ENCODE results near the gene DARS2.
"Not testable (repeated sequence)": the region's sequence is repeated elsewhere in the genome, so short reads cannot be mapped to it uniquely, and the experiment has no call there.

DARS2 gene, protein sequence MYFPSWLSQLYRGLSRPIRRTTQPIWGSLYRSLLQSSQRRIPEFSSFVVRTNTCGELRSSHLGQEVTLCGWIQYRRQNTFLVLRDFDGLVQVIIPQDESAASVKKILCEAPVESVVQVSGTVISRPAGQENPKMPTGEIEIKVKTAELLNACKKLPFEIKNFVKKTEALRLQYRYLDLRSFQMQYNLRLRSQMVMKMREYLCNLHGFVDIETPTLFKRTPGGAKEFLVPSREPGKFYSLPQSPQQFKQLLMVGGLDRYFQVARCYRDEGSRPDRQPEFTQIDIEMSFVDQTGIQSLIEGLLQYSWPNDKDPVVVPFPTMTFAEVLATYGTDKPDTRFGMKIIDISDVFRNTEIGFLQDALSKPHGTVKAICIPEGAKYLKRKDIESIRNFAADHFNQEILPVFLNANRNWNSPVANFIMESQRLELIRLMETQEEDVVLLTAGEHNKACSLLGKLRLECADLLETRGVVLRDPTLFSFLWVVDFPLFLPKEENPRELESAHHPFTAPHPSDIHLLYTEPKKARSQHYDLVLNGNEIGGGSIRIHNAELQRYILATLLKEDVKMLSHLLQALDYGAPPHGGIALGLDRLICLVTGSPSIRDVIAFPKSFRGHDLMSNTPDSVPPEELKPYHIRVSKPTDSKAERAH

DNA sequence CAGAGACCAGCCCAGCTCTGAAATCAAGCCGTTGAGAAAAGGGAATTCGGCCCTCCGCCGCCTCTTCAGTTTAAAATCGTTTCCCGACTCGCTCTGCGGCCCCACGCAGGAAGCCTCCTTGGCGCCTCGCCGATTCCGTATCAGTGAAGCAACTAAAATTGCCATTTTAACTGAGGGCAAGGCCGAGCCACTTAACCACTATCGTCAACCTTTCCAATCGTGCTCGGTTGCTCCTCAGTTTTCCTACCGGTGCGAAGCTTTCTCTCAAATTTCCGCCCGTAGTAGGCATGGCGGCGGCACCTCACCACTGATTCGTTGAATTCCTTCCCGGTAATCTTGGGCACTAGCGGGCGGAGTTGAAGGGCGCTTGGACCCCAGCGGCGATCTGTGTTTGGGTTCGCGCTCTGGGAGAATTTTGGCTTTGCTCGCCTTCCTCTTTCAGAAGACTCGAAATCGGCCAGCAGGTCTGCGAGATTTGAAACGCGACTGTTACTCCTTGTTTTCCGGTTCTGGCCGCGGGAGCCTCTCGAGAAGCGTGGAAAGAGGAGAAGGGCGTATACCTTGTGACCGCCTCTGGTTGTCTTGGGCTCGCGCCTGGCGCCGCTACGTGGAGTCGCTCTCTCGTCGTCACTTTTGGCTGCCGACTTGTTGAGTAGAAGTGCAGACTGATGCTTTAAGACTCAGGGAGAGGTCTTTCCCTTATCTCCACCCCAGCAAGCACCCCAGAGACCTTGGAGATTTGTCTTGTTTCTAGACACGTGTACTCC is at the start of gene DARS2, which contains the start of gene CENPL:
Gene DARS2, plus strand, starts transcription at position 359 of the 767 bp plus-strand sequence. CDS start 557 bp downstream, outside the sequence.
Gene CENPL, minus strand, starts transcription at position 569 of the 767 bp plus-strand sequence. CDS start 13,584 bp downstream, outside the sequence.
- peak; percentile 95 to 98 (median 98) for DNase-seq

DNA sequence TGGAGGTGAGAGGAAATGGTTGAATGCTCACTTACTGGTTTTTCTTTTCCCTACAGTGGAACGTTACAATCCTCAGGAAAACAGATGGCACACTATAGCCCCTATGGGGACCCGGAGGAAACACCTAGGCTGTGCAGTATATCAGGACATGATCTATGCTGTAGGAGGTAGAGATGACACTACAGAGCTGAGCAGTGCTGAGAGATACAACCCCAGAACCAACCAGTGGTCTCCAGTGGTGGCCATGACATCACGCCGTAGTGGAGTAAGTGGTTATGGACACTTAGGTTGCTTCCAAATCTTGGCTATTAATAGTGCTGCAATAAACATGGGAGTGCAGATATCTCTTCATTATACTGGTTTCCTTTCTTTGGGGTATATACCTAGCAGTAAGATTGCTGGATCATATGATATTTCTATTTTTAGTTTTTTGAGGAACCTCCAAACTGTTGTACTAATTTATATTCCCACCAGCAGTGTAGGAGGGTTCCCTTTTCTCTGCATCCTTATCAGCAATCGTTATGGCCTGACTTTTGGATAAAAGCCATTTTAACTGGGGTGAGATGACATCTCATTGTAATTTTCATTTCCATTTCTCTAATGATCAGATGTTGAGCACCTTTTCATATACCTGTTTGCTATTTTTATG is 48.8 kb upstream of the DARS2 start:
- peak; percentile 5 to 24 (median 22) for DNase-seq

DNA sequence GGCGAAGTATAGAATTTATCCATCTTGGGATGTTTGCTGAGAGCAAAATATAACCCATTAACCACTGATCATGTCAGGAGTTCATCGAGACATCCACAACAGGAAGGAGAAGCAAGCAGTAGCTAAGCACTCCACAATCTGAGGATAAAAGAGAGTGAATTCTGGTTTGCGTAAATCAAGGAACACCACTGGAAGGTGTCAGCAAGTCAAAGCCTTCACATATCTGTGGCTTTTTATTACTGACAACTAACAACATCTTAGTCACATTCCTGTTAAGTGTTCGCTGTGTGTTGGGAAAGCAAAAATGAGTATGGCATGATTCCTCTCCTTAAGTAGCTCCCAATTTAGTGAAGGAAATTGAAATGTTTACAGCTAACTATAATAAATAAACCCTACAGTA is 44.5 kb upstream of the DARS2 start:
- no peak for DNase-seq

DNA sequence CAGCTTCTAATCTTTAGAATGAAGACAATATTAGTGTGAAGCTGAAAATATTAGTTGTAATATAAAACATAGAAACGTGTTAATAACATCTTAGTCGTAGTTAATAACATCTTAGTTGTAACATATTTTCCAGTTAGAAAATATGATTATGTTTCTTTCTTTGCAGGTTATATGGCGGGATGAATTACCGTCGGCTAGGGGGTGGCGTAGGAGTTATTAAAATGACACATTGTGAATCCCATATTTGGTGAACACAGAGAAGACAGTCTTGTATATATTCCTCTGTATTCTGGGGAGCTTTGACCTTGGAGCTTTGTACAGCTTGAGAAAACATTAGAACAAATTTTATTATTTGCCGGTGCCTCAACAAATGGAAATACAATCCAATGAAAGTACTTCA is 39.5 kb upstream of the DARS2 start:
- DNase-seq = no peak

DNA sequence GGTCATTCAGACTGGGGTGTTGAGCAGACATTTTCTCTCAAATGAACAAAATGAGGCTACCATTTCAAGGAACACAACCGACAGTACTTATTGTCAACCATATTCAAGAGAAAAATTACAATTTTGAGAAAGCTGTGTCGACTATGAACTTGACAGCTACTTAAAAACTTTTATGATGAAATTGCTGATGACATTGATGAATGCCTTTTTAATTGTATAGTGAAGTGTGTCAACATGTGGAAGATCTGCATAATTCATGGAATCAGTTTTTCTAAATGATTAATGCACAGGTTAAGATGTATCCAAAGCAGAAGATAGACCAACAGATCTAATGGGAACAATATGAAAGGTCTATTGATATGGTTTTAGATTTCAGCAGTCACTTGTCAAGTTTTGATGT is 34.6 kb upstream of the DARS2 start:
- no peak for DNase-seq

DNA sequence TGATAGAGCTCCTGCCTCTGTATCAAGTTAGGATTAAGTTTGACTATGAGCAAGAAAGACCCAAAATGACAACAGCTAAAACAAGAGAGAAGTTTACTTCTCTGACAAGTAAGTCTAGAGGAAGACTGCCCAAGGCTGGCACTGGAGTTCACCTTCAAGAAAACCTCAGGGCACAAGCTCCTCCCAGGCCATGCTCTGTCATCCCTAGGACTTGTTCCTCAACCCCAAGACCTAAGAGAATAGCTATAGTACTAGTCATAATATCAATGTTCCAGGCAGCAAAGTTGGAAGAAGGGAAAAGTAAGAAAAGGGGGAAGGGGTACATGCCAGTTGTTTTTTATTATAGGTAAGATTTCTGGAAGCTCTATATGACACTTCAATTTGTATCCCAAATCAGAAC is 26.4 kb upstream of the DARS2 start:
- DNase-seq = no peak

DNA sequence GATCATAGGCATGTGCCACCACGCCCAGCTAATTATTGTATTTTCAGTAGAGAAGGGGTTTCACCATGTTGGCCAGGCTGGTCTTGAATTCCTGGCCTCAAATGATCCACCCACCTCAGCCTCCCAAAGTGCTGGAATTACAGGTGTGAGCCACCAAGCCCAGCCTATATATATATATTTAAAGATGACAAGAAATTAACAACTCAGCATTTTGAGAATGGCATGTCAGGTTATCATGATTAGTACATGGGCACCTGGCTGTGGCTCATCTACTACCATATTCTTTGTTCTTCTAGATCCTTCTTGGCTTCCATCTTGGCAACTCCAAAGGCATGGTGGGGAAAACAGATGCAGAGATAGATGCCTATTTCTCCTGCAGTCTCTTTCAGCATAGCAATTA is 24.5 kb upstream of the DARS2 start:
- not testable (repeated sequence) for DNase-seq

DNA sequence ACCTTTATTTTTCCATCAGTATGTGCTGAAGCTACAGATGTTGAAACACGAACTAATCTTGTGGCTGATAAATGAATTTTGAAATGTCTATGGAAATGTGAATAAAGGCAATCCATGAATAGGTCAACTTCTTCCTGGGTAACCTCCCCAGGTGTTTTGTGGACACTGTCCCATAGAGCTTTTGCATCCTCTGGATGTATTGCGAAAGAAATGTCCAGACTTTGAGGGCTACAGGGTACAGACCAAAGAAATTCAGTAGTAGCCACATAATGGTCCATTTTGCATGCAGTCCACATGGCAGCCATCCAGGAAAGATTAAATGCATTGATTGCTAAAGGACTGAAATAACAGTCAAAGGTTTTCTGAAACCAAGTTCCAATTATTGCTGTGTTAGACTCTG is 21.5 kb upstream of the DARS2 start:
- no peak for DNase-seq

DNA sequence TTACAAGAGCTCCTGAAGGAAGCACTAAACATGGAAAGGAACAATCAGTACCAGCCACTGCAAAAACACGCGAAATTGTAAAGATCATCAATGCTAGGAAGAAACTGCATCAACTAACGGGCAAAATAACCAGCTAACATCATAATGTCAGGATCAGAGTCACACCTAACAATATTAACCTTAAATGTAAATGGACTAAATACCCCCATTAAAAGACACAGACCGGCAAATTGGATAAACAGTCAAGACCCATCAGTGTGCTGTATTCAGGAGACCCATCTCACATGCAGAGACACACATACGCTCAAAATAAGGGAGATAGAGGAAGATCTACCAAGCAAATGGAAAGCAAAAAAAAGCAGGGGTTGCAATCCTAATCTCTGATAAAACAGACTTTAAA is 10.8 kb upstream of the DARS2 start:
- not testable (repeated sequence) for DNase-seq

DNA sequence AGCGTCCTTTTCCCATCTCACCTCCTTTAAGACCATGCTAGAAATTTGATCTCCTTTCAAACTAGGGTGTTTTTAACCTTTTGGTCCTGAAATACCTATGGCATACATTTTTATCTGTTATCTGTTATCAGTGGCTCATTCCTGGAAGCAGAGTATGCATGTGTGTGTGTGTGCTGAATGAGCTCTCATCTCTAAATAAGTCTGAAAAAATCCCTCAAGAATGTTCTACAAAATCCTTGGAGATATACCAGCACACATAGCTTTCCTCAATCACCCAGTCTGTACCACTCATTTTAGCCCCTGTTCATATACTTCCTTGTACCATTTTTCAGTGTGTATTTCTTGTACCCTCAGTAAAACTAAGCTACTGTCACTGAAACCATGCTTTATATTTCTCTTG is 6.0 kb upstream of the DARS2 start:
- DNase-seq = no peak

DNA sequence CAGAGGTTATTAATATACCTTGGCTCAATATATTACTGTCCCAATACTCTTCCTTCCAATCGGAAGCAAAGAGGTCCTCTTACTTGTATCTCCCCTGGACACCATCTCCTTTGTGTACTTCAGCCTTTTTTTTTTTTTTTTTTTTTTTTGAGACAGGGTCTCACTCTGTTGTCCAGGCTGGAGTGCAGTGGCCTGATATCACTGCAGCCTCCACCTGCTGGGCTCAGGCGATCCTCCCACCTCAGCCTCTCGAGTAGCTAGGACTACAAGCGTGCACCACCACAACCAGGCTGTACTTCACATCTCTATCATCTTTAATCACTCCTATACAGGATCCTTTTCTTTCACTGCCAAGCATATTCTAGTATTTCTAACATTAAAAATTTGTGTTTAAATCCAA is 2.8 kb upstream of the DARS2 start:
- no peak for DNase-seq

DNA sequence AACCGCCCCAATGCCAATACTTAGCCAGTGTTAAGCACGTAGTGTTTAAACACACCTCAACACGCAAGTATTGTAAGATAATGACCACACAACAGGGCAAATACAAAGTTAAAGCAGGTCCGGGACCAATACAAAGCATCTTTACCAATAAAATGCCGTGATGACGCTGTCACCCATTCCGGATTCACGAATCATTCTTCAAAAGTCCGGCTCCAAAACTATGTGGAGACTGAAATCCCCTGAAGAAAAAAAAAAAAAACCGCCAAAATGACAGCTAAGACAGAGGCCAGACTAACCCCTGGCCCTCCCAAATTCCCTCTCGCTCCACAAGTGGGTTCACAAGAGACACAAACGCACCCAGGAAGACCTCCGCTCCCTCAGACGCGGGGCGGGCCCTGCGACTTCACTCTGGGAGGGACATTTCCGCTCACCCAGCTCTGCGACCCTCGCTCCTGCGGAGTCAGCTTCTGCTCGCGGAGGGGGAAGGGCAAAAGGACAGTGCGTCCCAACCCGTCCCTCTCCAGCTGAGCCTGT is 625 bp upstream of the DARS2 start:
- peak in 2 of 3 donors; percentile 38 to 51 for DNase-seq

DNA sequence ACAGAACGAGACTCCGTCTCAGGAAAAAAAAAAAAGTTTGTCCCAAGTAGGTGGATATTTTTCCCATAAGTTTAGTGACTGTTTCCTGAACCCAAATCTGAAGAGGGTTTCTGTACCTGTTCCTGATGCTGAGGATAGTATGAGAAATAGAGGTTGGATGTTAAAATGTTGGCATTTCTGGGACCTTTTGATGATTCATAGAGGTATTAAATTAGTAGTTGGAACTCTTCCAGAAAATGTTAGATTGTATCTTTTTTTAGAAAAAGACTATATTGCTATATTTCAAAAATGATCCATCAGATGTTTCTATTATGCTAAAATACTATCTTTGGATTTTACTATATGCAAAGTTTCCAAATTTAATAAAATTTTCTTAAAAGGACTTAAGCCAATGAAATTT is 3.1 kb downstream of the DARS2 start:
- no peak for DNase-seq

DNA sequence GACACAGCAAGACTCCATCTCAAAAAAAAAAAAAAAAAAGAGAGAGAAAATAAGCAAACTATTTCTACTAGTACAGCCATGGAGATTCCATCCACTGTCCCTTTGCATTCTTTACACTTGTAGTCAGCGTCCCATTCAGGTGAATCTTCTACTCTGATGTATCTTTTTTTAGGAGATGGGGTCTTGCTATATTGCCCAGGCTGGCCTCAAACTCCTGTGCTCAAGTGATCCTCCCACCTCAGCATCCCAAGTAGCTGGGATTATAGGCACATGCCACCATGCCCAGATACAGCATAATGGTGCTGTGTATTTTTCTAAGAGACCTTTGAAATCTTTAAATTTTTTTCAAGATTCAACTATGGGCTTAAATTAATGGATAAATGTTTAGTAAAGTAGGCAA is 8.3 kb downstream of the DARS2 start:
- DNase-seq = no peak

DNA sequence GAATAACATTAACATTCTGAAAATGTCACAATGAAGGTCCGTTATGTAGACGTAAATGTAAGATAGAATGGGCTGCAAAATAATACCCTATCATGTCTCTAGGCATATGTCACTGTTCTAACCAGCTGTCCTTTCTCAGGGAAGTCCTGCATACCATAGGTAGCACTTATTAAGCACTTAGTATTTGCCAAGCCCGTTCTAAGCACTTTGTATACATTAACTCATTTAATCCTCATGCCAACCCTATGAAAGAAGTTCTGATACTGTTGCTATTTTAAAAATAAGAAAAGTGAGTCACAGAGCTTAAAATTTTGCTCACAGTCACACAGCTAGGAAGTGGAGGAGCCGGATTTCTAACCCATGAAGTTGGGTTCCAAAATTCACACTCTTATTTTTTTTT is 27.6 kb downstream of the DARS2 start:
- DNase-seq = no peak

DNA sequence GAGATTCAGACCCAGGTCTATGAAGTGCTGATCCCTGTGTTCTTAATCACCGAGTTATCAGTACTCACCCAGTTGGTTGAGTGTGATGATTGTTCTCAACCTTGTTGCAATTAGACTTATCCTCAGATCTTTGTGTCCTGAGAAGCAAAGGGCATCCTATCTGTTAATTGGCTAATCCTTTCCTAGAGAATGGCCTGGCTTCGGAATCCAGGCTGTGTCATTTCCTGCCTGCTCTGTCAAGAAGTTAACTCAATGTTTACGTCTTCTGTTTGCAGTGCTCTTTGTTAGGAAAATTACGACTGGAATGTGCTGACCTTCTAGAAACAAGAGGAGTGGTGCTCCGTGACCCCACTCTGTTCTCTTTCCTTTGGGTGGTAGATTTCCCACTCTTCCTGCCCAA is 28.6 kb downstream of the DARS2 start:
- no peak for DNase-seq

DNA sequence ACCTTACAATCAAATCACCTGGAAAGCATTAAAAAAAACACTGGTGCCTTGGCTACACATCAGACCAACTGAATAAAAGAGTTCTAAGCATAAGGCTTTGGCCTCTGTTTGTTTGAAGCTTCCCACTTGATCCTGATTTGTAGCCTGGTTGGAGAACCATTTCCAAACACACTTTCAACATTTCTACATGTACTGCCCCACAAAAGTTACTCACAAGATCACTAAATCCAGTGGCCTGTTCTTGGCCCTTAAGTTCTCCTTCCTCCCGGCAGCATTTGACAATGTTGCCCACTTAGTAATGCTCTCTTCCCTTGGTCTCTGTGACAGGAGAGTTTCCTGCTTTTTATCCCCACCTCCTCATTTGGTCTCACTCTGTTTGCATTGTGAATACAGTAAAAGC is 31.5 kb downstream of the DARS2 start:
- no peak for DNase-seq

DNA sequence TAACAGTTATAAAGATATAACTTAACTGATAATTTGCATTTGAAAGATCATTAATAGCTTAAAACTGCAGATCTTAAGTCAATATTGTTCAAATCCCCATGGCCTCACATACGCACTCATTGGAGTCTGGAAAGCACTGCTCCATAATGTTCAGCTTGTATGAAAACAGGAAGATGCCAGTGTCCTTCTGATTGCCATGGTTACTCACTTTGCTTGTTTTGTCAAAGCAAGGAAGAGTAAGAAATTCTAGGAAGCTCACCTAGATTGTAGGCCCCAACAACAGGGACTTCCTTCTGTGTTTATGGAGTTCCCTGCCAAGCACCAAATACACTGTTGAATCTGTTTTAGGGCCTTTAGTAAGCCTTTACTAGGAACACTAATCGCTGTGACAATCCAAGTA is 32.4 kb downstream of the DARS2 start:
- no peak for DNase-seq

DNA sequence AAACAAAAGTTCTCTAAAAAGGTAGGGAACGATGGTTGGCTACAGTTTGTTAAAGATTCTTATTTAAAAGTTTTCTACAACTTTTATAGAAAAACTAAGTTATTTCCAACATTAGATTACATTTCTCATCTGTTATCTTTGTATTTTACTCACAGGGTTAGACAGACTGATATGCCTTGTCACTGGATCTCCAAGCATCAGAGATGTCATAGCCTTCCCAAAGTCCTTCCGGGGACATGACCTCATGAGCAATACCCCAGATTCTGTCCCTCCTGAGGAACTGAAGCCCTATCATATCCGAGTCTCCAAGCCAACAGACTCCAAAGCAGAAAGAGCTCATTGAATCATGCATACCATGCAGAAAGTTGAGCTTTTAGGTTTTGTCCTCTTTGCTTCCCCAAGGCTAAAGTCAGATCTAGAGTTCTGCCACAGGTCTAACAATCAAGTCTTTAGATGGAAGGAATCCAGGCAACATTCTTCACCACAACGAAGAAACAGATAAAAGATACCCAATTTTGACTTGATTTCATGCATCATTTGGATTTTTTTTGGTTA is 33.0 kb downstream of the DARS2 start:
- no peak for DNase-seq

DNA sequence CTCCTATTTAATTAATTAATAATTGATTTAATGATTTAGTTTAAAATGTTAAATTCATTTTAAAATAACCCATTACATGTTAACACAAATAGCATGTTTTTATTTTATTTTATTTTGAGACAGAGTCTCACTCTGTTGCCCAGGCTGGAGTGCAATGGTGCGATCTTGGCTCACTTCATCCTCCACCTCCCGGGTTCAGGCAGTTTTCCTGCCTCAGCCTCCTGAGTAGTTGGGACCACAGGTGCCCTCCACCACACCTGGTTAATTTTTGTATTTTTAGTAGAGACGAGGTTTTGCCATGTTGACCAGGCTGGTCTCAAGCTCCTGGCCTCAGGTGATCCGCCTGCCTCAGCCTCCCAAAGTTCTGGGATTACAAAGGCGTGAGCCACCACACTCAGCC is 35.1 kb downstream of the DARS2 start:
- not testable (repeated sequence) for DNase-seq

DNA sequence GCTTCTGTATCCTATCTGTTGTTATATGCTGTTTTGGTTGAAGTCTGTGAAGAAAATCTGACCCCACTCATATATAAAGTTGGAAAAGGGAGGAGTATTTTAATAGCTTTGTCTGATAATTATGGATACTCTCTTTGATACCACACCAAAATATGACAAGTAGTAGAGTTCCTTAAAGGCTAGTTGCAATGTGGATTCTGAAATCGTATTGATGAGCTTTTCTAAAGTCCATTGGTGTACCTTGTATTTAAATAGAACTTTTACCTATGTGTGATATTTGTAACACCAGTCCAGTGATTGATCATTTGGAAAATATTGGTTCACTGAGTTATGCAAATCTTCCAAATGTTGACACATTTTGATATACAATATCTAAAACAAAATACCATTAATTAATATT is 35.6 kb downstream of the DARS2 start:
- no peak for DNase-seq

DNA sequence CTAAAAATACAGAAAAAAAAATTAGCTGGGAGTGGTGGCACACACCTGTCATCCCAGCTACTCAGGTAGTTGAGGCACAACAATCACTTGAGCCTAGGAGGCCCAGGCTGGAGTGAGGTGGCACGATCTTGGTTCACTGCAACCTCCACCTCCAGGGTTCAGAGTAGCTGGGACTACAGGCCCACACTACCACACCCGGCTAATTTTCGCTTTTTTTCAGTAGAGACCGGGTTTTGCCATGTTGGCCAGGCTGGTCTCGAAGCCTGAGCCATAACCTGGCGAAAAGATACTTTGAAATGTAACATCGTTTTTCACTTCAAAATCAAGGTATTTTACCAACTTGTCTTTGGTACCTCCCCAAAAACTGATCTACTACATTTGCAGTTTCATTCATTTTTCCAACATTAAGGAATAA is 37.3 kb downstream of the DARS2 start:
- DNase-seq = no peak

Measured in suppressor macrophage treated with lipopolysaccharide for 1 hour (primary cell).